H1 (cell line): ENCODE measurements around the gene FOSB. TPM values are rescaled to one million over a fixed set of nuclear protein-coding genes. Genes with fewer than 3 reads are reported as not detected.

ENCODE experiments used
- FOSL1 ChIP-seq: IDR thresholded peaks from 2 replicates; pipeline ENCODE4 v1.6.1; 2011; ENCODE audit warnings: mild to moderate bottlenecking, low read depth, low read length, moderate library complexity; ENCODE audit not compliant: insufficient read depth
- polyA plus RNA-seq, 7 experiments: library from polyadenylated mRNA; depleted of rRNA in 3 of 7; stranded (reverse) in 5 of 7; unstranded in 2 of 7; fragments of >200 nt in 5 of 7; fragments of 200-250 nt in 2 of 7; gene quantifications; 1 replicate in 5 of 7; 2 replicates in 1 of 7; 4 replicates in 1 of 7; pipeline versions ENCODE4 v1.2.1 to v1.2.3, GENCODE V29; 2011 to 2013; ENCODE audit warnings: missing spikeins in 2 of 7, mixed read lengths in 2 of 7
- total RNA-seq: library from RNA; stranded (reverse); fragmentation: NEBNext Ultra II Directional; extraction: Animal tissue kit (Norgen Biotek cat#: 25700); gene quantifications from 2 replicates; pipeline ENCODE4 v1.2.1, GENCODE V29; 2021

FOSB gene
- total and polyA plus RNA-seq, 2 of the 8 experiments (the other 6 are each of a cell fraction or from before 2014, with no cell fraction given): 0.44 to 2.7 TPM

DNA sequence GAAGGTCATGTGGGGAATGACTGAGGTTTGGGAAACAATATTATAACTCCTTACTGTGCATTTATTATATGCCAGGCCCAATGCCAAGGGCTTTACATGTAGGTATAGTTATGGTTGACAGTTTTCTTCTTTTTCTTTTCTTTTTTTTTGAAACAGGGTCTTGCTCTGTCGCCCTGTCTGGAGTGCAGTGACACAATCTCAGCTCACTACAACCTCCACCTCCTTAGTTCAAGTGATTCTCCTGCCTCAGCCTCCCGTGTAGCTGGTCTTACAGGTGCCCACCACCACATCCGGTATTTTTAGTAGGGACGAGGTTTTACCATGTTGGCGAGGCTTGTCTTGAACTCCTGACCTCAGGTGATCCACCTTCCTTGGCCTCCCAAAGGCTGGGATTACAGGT, 15.2 kb downstream of the FOSB start (continued):
- TF ChIP-seq FOSL1: no peak
